ENCODE measurements around the gene FLT3LG.

GRCh38 chr19:49513746-49514118, 39.7 kb downstream of the FLT3LG start:
- TF ChIP-seq CTCF (IDR thresholded peaks at IDR 0.05), result no peak
- TF ChIP-seq POLR2A (IDR thresholded peaks at IDR 0.05), result no peak

All from lower leg skin (tissue), 3 donors.